IMR-90 (cell line): ENCODE results near the gene CCND1. TPM values are rescaled to one million over a fixed set of nuclear protein-coding genes. Genes with fewer than 3 reads are reported as not detected.

Experiments used
- ATAC-seq: fragments of 200-7000 bp; cut with Tn5 transposase; 2 replicates; pipeline ENCODE4 v1.9.1; 2020; ENCODE audit warnings: low read depth, mild to moderate bottlenecking, moderate library complexity
- BruUV-seq: library from RNA; stranded (reverse); fragments of 400-500 nt; replicated peaks from 2 replicates; lab custom pipeline; 2021; lab: Mats Ljungman, UMichigan
- CTCF ChIA-PET: fragments of 300-600 bp; formaldehyde crosslinking; extraction: SDS; loops from one replicate; lab custom pipeline; 2021; ENCODE audit warnings: antibody characterized with exemption; lab: Yijun Ruan, JAX
- POLR2A ChIA-PET: fragments of 300-600 bp; sonication (Branson Sonifier 250); formaldehyde crosslinking; loops from one replicate; lab custom pipeline; 2022; ENCODE audit warnings: antibody characterized with exemption; ENCODE audit not compliant: unreplicated experiment; lab: Charles Lee
- DNase-seq: peaks from one replicate; pipeline ENCODE4 v3.0.0; 2013
- H2AFZ ChIP-seq: replicated peaks from 2 replicates; pipeline ENCODE3; 2013; ENCODE audit warnings: low read length, mild to moderate bottlenecking; ENCODE audit not compliant: poor library complexity
- H2AK5ac ChIP-seq: 2 replicates; pipeline ENCODE4 v1.6.1; 2013; ENCODE audit warnings: low read depth, low read length, inconsistent platforms
- H2AK9ac ChIP-seq: replicated peaks from 2 replicates; pipeline ENCODE3; 2013; ENCODE audit warnings: mild to moderate bottlenecking, low read depth, low read length, moderate library complexity; ENCODE audit not compliant: poor library complexity
- H2BK120ac ChIP-seq: 2 replicates; pipeline ENCODE4 v1.6.1; 2013; ENCODE audit warnings: low read depth, low read length, inconsistent platforms
- H2BK15ac ChIP-seq: 3 replicates; pipeline ENCODE4 v1.6.1; 2013; ENCODE audit warnings: low read depth, low read length, inconsistent platforms
- H2BK20ac ChIP-seq: 2 replicates; pipeline ENCODE4 v1.6.1; 2013; ENCODE audit warnings: low read depth, mild to moderate bottlenecking, inconsistent platforms, low read length, moderate library complexity
- H2BK5ac ChIP-seq: 2 replicates; pipeline ENCODE4 v1.6.1; 2013; ENCODE audit warnings: mild to moderate bottlenecking, low read depth, low read length, inconsistent platforms; ENCODE audit not compliant: poor library complexity, severe bottlenecking
- H3K14ac ChIP-seq: replicated peaks from 2 replicates; pipeline ENCODE4 v1.6.1; 2013; ENCODE audit warnings: low read depth, low read length, inconsistent platforms
- H3K18ac ChIP-seq: 2 replicates; pipeline ENCODE4 v1.6.1; 2013; ENCODE audit warnings: low read depth, low read length, control low read depth
- H3K23ac ChIP-seq: 2 replicates; pipeline ENCODE4 v1.6.1; 2013; ENCODE audit warnings: low read depth, low read length, inconsistent platforms
- H3K27ac ChIP-seq: 2 replicates; pipeline ENCODE4 v1.5.1; 2013; ENCODE audit warnings: mild to moderate bottlenecking, control low read depth, low read length; ENCODE audit not compliant: insufficient read depth
- H3K27me3 ChIP-seq: 2 replicates; pipeline ENCODE4 v1.6.1; 2013; ENCODE audit warnings: low read length; ENCODE audit not compliant: control insufficient read depth, insufficient read depth
- H3K36me3 ChIP-seq: 2 replicates; pipeline ENCODE4 v1.6.1; 2013; ENCODE audit warnings: low read length, mixed read lengths; ENCODE audit not compliant: control insufficient read depth, insufficient read depth
- H3K4ac ChIP-seq: 2 replicates; pipeline ENCODE4 v1.6.1; 2013; ENCODE audit warnings: low read depth, low read length, inconsistent platforms
- H3K4me1 ChIP-seq: 2 replicates; pipeline ENCODE4 v1.6.1; 2013; ENCODE audit warnings: low read length, mixed read lengths; ENCODE audit not compliant: control insufficient read depth, insufficient read depth
- H3K4me2 ChIP-seq: 2 replicates; pipeline ENCODE4 v1.6.1; 2013; ENCODE audit warnings: low read depth, mild to moderate bottlenecking, control low read depth, low read length, moderate library complexity
- H3K4me3 ChIP-seq: 2 replicates; pipeline ENCODE4 v1.5.1; 2013; ENCODE audit warnings: low read depth, mild to moderate bottlenecking, control low read depth, low read length, moderate library complexity; ENCODE audit not compliant: insufficient read depth
- H3K56ac ChIP-seq: 2 replicates; pipeline ENCODE4 v1.6.1; 2013; ENCODE audit warnings: low read length, inconsistent platforms; ENCODE audit not compliant: insufficient read depth; ENCODE audit errors: extremely low read depth
- H3K79me1 ChIP-seq, 2 experiments: 2 replicates each; pipeline ENCODE4 v1.6.1; 2013; ENCODE audit warnings: low read length in 2 of 2, inconsistent platforms in 1 of 2, low read depth in 1 of 2
- H3K9ac ChIP-seq: 2 replicates; pipeline ENCODE4 v1.6.1; 2013; ENCODE audit warnings: low read depth, low read length, control low read depth
- H3K9me1 ChIP-seq: 2 replicates; pipeline ENCODE4 v1.6.1; 2013; ENCODE audit warnings: low read length, inconsistent platforms; ENCODE audit not compliant: insufficient read depth
- H3K9me3 ChIP-seq: 2 replicates; pipeline ENCODE4 v1.6.1; 2013; ENCODE audit warnings: low read length; ENCODE audit not compliant: control insufficient read depth, insufficient read depth
- H4K20me1 ChIP-seq: 2 replicates; pipeline ENCODE4 v1.6.1; 2013; ENCODE audit warnings: low read length, inconsistent platforms; ENCODE audit not compliant: insufficient read depth
- H4K5ac ChIP-seq: 2 replicates; pipeline ENCODE4 v1.6.1; 2013; ENCODE audit warnings: mild to moderate bottlenecking, low read depth, low read length, control low read depth
- H4K8ac ChIP-seq, 2 experiments: 2 replicates each; pipeline ENCODE4 v1.6.1; 2013; ENCODE audit warnings: low read depth in 2 of 2, low read length in 2 of 2, control low read depth in 1 of 2, inconsistent platforms in 1 of 2
- H4K91ac ChIP-seq: 2 replicates; pipeline ENCODE4 v1.6.1; 2013; ENCODE audit warnings: low read depth, low read length, inconsistent platforms; ENCODE audit not compliant: insufficient read depth
- CEBPB ChIP-seq: IDR thresholded peaks from 2 replicates; pipeline ENCODE4 v1.6.1; 2012; ENCODE audit warnings: low read depth, low read length, improper control_type of control experiment
- CHD1 ChIP-seq: IDR thresholded peaks from 2 replicates; pipeline ENCODE4 v1.6.1; 2012; ENCODE audit warnings: low read depth, low read length, improper control_type of control experiment
- RAD21 ChIP-seq: IDR thresholded peaks from 2 replicates; pipeline ENCODE4 v1.6.1; 2012; ENCODE audit warnings: low read length, improper control_type of control experiment
- WGBS, 2 experiments: methylation state at CpG; one replicate each; pipeline versions ENCODE4 v1.1.5 to v1.1.7; 2013; ENCODE audit warnings: missing lambda C conversion rate in 2 of 2; ENCODE audit not compliant: insufficient read length in 1 of 2; ENCODE audit errors: extremely low coverage in 2 of 2; 5-methylcytosine and 5-hydroxymethylcytosine counted together
- dilution Hi-C: fragments of 300-500 bp; cut with HindIII; formaldehyde crosslinking; loops from one replicate; pipeline ENCODE4 v1.14.3; 2018; ENCODE audit warnings: low sequenced_read_pairs; ENCODE audit not compliant: unreplicated experiment
- in situ Hi-C: fragments of 300-500 bp; cut with MboI; formaldehyde crosslinking; loops from 3 replicates; pipeline ENCODE4 v1.14.3; 2019; ENCODE audit warnings: low sequenced_read_pairs, inconsistent platforms, mixed read lengths
- intact Hi-C: fragments of 100-400 bp; cut with micrococcal nuclease; formaldehyde crosslinking; loops from 2 replicates; pipeline ENCODE4 v1.10.0; 2022
- polyA plus RNA-seq, 3 experiments: library from polyadenylated mRNA; depleted of rRNA; stranded (reverse); fragments of >200 nt; gene quantifications; 2 replicates each; pipeline ENCODE4 v1.2.3, GENCODE V29; 2012; ENCODE audit warnings: low replicate concordance in 1 of 3
- total RNA-seq: library from RNA; depleted of rRNA; stranded (reverse); fragments of >200 nt; gene quantifications from 2 replicates; pipeline ENCODE4 v1.2.3, GENCODE V29; 2012

Gene CCND1
- total and polyA plus RNA-seq, 2 of the 4 experiments (the other 2 are of a cell fraction), result 481 to 748 TPM

DNA sequence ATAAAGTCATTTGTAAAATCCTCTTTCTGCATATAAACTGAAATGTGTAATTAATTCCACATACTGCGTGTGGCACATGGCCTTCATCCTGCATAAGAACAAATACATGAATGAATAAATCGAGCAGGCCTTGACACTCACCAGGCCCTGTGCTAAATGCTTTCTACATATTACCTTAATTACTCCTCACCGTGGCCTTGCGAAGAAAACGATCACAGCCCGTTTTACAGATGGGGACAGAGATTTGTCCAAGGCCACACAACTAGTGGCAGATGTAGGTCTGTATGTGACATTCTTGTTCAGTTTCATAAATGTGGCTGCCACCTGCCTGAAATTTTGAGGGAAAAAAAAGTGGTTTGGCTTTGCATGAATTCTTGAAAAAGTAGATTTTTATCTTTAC is 5.8 kb upstream of the CCND1 start:
- no peak overlapping the region; the same call in 1 of the 2 replicates for H2BK120ac ChIP-seq
- H3K56ac ChIP-seq, result no peak overlapping the region
- no peak overlapping the region for H2BK5ac ChIP-seq
- no peak overlapping the region for H3K18ac ChIP-seq
- WGBS, 2 experiments, result no CpG with 5 or more reads among the region's 6 CpGs
- H3K23ac ChIP-seq, result 0 out of 2 replicates have a peak overlapping the region, but pooled peaks have one; percentile 77
- DNase-seq (no peak), ATAC-seq (no peak)
- H3K14ac ChIP-seq, result 0 out of 2 replicates have a peak overlapping the region, but pooled peaks have one; percentile 98
- no peaks in the 10 kb centered on the region for H3K27me3 ChIP-seq
- in situ Hi-C loops (loop anchor here (10.0 kb wide), 1 partner anchor 190 kb away; no protein-coding TSS in a partner anchor), intact Hi-C loops (no loop called here), dilution Hi-C loops (no loop called here)
- H3K9me1 ChIP-seq, result peaks cover 9% of the 10 kb centered on the region
- TF ChIP-seq CEBPB, result no peak
- TF ChIP-seq RAD21, result no peak
- no peak for TF ChIP-seq CHD1
- peak overlapping the region in 1 of 2 experiments; percentile 9; a peak in 2 of 4 replicates for H4K8ac ChIP-seq
- H2BK20ac ChIP-seq, result no peak overlapping the region; the same call in 1 of the 2 replicates
- no peak overlapping the region for H3K4ac ChIP-seq
- H2AK9ac ChIP-seq, result no peak overlapping the region
- ChIA-PET POLR2A (no interaction called here), CTCF (no interaction called here)
- no peak overlapping the region for H3K9ac ChIP-seq
- no TSS peak for BruUV-seq
- no peak overlapping the region for H3K4me2 ChIP-seq
- H2AFZ ChIP-seq, result no peak overlapping the region
- H2AK5ac ChIP-seq, result peak overlapping the region; percentile 70; the same call in 1 of the 2 replicates
- H3K79me1 ChIP-seq, result peaks cover 0 to 26% of the 10 kb centered on the region in 2 experiments; a peak in 2 of 4 replicates
- H3K36me3 ChIP-seq, result no peaks in the 10 kb centered on the region
- no peaks in the 10 kb centered on the region for H3K9me3 ChIP-seq
- H4K91ac ChIP-seq, result no peak overlapping the region
- no peak overlapping the region for H3K27ac ChIP-seq
- no peak overlapping the region for H4K5ac ChIP-seq
- no peak overlapping the region for H3K4me3 ChIP-seq
- H3K4me1 ChIP-seq, result peaks cover 5% of the 10 kb centered on the region
- H4K20me1 ChIP-seq, result no peaks in the 10 kb centered on the region
- H2BK15ac ChIP-seq, result no peak overlapping the region; the same call in 2 of the 3 replicates
